ENCODE measurements around the gene OGFOD2.
"Not testable (repeated sequence)": the region's sequence is repeated elsewhere in the genome, so short reads cannot be mapped to it uniquely, and the experiment has no call there.

Gene OGFOD2

DNA sequence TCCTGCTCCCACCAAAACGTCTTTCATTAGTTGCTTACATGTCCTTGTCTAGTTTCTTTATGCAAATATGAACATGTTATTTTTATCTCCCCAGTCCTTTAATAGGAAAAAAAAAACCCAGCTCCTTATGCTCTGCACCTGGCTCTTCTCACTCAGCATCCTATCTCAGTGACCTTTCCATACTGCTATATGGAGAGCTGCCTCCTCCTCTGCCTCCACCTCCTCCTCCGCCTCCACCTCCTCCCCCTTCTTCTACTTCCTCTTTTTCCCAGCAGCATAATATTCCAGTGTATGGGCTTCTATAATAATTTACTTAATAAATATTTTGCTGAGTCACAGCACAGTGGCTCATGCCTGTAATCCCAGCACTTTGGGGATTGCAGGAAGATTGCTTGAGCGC is 40.3 kb upstream of the OGFOD2 start:
- TF ChIP-seq, protein P1, sequence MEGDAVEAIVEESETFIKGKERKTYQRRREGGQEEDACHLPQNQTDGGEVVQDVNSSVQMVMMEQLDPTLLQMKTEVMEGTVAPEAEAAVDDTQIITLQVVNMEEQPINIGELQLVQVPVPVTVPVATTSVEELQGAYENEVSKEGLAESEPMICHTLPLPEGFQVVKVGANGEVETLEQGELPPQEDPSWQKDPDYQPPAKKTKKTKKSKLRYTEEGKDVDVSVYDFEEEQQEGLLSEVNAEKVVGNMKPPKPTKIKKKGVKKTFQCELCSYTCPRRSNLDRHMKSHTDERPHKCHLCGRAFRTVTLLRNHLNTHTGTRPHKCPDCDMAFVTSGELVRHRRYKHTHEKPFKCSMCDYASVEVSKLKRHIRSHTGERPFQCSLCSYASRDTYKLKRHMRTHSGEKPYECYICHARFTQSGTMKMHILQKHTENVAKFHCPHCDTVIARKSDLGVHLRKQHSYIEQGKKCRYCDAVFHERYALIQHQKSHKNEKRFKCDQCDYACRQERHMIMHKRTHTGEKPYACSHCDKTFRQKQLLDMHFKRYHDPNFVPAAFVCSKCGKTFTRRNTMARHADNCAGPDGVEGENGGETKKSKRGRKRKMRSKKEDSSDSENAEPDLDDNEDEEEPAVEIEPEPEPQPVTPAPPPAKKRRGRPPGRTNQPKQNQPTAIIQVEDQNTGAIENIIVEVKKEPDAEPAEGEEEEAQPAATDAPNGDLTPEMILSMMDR (IDR thresholded peaks at IDR 0.05; ENCODE audit: control insufficient read depth, insufficient read depth, low read depth, low read length, missing control alignments), result no peak
- H3K4me3 ChIP-seq (ENCODE audit: control insufficient read depth, low read depth, low read length), result no peak overlapping the region
- no peak for DNase-seq (ENCODE audit: low read depth)

DNA sequence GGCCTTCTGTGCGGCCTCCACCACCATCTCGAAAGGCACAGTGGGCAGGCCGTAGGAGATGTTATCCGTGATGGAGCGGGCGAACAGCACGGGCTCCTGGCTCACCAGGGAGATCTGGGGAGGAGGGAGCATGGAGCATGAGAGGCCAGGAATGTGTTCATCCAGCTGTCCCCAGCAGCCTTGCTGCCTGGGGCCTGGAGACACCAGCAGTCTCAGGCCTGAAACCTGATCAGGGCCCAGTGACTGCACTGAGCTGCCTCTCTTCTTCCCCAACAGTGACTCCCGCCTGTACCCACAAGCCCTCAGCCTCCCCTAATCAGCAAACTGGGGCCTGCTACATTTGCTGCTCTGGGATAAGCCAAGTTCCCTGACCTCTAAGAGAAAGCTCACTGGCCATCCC is 39.7 kb upstream of the OGFOD2 start:
- no peak for DNase-seq (ENCODE audit: low read depth)
- TF ChIP-seq, protein P1 (IDR thresholded peaks at IDR 0.05; ENCODE audit: control insufficient read depth, insufficient read depth, low read depth, low read length, missing control alignments), result no peak
- H3K4me3 ChIP-seq (ENCODE audit: control insufficient read depth, low read depth, low read length), result no peak overlapping the region

DNA sequence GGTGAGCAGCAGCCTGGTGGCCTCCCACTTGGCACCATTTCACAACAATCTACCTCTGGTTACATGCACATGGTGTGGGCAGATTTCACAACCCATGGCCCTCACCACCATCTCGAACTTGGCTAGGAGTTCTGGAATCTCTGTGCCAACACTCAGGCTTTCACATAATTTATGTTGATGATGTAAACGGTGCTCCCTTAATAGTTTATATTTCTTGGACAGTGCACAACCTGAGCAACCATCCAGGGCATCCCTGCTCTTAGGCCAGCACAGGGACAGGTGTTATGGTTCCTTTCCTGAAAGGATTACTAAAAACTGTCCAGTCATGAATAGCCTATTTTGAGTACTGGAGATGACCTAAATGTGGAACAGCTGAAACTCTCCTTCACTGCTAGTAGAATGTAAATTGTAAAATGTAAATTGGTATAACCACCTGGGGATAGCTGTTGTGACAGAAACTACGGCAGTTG is 37.4 kb upstream of the OGFOD2 start:
- no peak overlapping the region for H3K4me3 ChIP-seq (ENCODE audit: control insufficient read depth, low read depth, low read length)
- no peak for DNase-seq (ENCODE audit: low read depth)
- TF ChIP-seq, protein P1 (IDR thresholded peaks at IDR 0.05; ENCODE audit: control insufficient read depth, insufficient read depth, low read depth, low read length, missing control alignments), result no peak

GRCh38 chr12:122939125-122939524 is 35.9 kb upstream of the OGFOD2 start:
- no peak for DNase-seq (ENCODE audit: low read depth)

GRCh38 chr12:122941351-122941750 is 33.7 kb upstream of the OGFOD2 start:
- DNase-seq (ENCODE audit: low read depth); H3K4me3 ChIP-seq (ENCODE audit: control insufficient read depth, low read depth, low read length): not testable (repeated sequence)

More at GRCh38 chr12:122939125-122939524, 35.9 kb upstream of the OGFOD2 start:
- no peak overlapping the region for H3K4me3 ChIP-seq (ENCODE audit: control insufficient read depth, low read depth, low read length)
- TF ChIP-seq, protein P1 (IDR thresholded peaks at IDR 0.05; ENCODE audit: control insufficient read depth, insufficient read depth, low read depth, low read length, missing control alignments), result no peak

DNA sequence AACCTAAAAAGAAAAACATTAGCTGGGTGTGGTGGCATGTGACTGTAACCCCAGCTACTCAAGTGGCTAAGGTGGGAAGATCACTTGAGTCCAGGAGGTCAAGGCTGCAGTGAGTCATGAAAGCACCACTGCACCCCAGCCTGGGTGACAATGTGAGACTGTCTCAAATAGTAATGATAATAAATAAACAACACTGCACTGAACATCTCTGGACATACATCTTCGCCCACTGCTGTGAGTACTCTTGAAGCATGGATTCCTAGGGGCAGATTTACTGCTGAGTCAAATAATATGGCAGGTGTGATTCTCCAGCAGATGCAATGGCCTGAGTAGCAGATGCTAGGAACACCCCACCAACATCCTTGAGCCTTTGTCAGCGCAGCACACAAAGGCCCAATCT is 32.4 kb upstream of the OGFOD2 start:
- H3K4me3 ChIP-seq (ENCODE audit: control insufficient read depth, low read depth, low read length), result no peak overlapping the region
- TF ChIP-seq, protein P1 (IDR thresholded peaks at IDR 0.05; ENCODE audit: control insufficient read depth, insufficient read depth, low read depth, low read length, missing control alignments), result no peak
- no peak for DNase-seq (ENCODE audit: low read depth)

DNA sequence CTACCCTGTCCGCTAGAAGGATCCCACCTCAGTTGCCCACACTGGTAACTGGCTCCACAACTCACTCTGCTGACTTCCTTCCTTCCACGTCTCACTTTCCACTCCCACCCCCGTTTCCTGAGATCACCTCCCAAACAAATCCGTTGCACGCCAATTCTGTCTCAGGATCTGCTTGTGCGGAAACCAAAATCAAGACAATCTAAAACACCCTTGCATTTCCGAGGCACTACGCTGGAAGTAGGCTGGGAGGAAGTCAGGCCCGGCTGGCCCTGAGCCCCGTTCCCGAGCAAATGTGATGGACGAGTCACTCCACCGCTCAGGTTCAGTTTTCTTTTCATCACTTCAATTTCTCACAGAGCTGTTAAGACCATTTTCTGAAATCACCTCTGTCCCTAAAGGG is 31.8 kb upstream of the OGFOD2 start:
- no peak for DNase-seq (ENCODE audit: low read depth)
- no peak overlapping the region for H3K4me3 ChIP-seq (ENCODE audit: control insufficient read depth, low read depth, low read length)
- TF ChIP-seq, protein P1 (IDR thresholded peaks at IDR 0.05; ENCODE audit: control insufficient read depth, insufficient read depth, low read depth, low read length, missing control alignments), result no peak

Measured in AG09309 (cell line).